OCI-LY7 (cell line): ENCODE results near the gene ATF6B. TPM values are rescaled to one million over a fixed set of nuclear protein-coding genes. Genes with fewer than 3 reads are reported as not detected.
A peak's percentile ranks its signal among the peaks of the same experiment; 100 is the strongest.

Source experiments
- BruUV-seq: library from RNA; stranded (reverse); fragments of 400-500 nt; replicated peaks from 2 replicates; lab custom pipeline; 2021; lab: Mats Ljungman, UMichigan
- CTCF ChIA-PET: fragments of 300-600 bp; sonication (Branson Sonifier 250); formaldehyde crosslinking; loops from one replicate; lab custom pipeline; 2022; ENCODE audit warnings: antibody characterized with exemption; ENCODE audit not compliant: unreplicated experiment; lab: Charles Lee
- POLR2A ChIA-PET: fragments of 300-600 bp; sonication (Branson Sonifier 250); formaldehyde crosslinking; loops from one replicate; lab custom pipeline; 2022; ENCODE audit warnings: antibody characterized with exemption; lab: Charles Lee
- DNase-seq: peaks from one replicate; pipeline ENCODE4 v3.0.0-alpha.2; 2015; ENCODE audit warnings: low spot score
- H2AFZ ChIP-seq: fragments of 200-600 bp; sonication (generic), shearing (Covaris generic); 2 replicates; pipeline ENCODE4 v1.6.1; 2014; ENCODE audit warnings: mild to moderate bottlenecking, antibody characterized with exemption, low read length, moderate library complexity
- H3K27ac ChIP-seq: fragments of 200-600 bp; sonication (generic); 2 replicates; pipeline ENCODE4 v1.5.1; 2014; ENCODE audit warnings: mixed run types, low read depth, mild to moderate bottlenecking, moderate library complexity, low read length, inconsistent platforms; ENCODE audit not compliant: poor library complexity, severe bottlenecking
- H3K36me3 ChIP-seq: fragments of 200-600 bp; sonication (generic); 2 replicates; pipeline ENCODE4 v1.6.1; 2014; ENCODE audit warnings: mild to moderate bottlenecking, antibody characterized with exemption, low read length, moderate library complexity, mixed read lengths; ENCODE audit not compliant: insufficient read depth
- H3K4me1 ChIP-seq: fragments of 200-600 bp; sonication (generic); 2 replicates; pipeline ENCODE4 v1.5.1; 2014; ENCODE audit warnings: mild to moderate bottlenecking, low read length; ENCODE audit not compliant: insufficient read depth, poor library complexity, severe bottlenecking
- H3K4me2 ChIP-seq: fragments of 200-600 bp; sonication (generic); 2 replicates; pipeline ENCODE4 v1.6.1; 2014; ENCODE audit warnings: mild to moderate bottlenecking, low read length
- H3K4me3 ChIP-seq: fragments of 200-600 bp; sonication (generic); 2 replicates; pipeline ENCODE4 v1.5.1; 2014; ENCODE audit warnings: mild to moderate bottlenecking, low read depth, low read length; ENCODE audit not compliant: poor library complexity, severe bottlenecking
- H3K79me2 ChIP-seq: fragments of 200-600 bp; sonication (generic); 2 replicates; pipeline ENCODE4 v1.6.1; 2016; ENCODE audit warnings: low read depth, mild to moderate bottlenecking, low read length, moderate library complexity, mixed read lengths; ENCODE audit not compliant: insufficient read depth
- H3K9me2 ChIP-seq: fragments of 200-600 bp; sonication (generic); 2 replicates; pipeline ENCODE4 v1.6.1; 2016; ENCODE audit warnings: mild to moderate bottlenecking, low read length, mixed read lengths; ENCODE audit not compliant: insufficient read depth
- H3K9me3 ChIP-seq: fragments of 200-600 bp; sonication (generic); 2 replicates; pipeline ENCODE4 v1.6.1; 2014; ENCODE audit warnings: mild to moderate bottlenecking, mixed run types, low read length, mixed read lengths
- H4K20me1 ChIP-seq: fragments of 200-600 bp; sonication (generic); 2 replicates; pipeline ENCODE4 v1.6.1; 2014; ENCODE audit warnings: mild to moderate bottlenecking, antibody characterized with exemption, low read length, moderate library complexity, mixed read lengths; ENCODE audit not compliant: insufficient read depth
- EZH2phosphoT487 ChIP-seq: fragments of 200-600 bp; sonication (generic); IDR thresholded peaks from 2 replicates; pipeline ENCODE4 v1.6.1; 2018; ENCODE audit warnings: low read depth, borderline replicate concordance, mild to moderate bottlenecking, mixed run types, antibody characterized with exemption, low read length, moderate library complexity, mixed read lengths
- intact Hi-C: fragments of 100-400 bp; cut with micrococcal nuclease; formaldehyde crosslinking; loops from one replicate; pipeline ENCODE4 v1.10.0; 2022; ENCODE audit not compliant: unreplicated experiment
- total RNA-seq, 2 experiments: library from RNA; depleted of rRNA in 1 of 2; stranded (reverse); fragments of >200 nt in 1 of 2; shearing (Covaris generic) in 1 of 2; gene quantifications; 2 replicates each; pipeline ENCODE4 v1.2.3, GENCODE V29; 2014 to 2022
- TF ChIP-seq, protein P1 (sequence below): fragments of 200-600 bp; sonication (generic); conservative IDR thresholded peaks from 2 replicates; pipeline ENCODE4 v1.5.1; 2014; ENCODE audit warnings: mild to moderate bottlenecking, antibody characterized with exemption, low read length, moderate library complexity, mixed read lengths

The ATF6B gene
- total RNA-seq, 2 experiments from 2014 or later = 57.7 to 122 TPM

DNA sequence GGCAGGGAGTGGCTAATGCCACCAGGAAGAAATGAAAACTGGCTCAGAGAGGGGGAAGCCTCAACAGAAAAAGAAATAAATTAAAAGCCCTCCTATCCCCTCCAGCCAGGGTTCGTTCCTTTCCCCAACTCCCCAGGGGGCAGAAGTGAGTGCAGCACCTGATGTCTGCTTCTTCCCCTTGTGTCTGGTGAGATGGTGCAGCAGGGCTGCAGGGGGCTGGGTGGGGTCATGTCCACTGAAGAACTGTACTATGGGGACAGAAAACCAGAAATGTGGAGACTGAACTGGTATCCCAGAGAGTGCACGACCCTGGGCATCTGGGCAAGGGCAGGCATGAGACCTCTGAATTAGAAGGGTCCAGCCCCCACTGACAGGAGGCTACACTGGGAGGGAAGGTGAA lies 40.3 kb upstream of the ATF6B start:
- no peak for TF ChIP-seq EZH2phosphoT487
- TF ChIP-seq, protein P1, sequence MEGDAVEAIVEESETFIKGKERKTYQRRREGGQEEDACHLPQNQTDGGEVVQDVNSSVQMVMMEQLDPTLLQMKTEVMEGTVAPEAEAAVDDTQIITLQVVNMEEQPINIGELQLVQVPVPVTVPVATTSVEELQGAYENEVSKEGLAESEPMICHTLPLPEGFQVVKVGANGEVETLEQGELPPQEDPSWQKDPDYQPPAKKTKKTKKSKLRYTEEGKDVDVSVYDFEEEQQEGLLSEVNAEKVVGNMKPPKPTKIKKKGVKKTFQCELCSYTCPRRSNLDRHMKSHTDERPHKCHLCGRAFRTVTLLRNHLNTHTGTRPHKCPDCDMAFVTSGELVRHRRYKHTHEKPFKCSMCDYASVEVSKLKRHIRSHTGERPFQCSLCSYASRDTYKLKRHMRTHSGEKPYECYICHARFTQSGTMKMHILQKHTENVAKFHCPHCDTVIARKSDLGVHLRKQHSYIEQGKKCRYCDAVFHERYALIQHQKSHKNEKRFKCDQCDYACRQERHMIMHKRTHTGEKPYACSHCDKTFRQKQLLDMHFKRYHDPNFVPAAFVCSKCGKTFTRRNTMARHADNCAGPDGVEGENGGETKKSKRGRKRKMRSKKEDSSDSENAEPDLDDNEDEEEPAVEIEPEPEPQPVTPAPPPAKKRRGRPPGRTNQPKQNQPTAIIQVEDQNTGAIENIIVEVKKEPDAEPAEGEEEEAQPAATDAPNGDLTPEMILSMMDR = peak; percentile 33; the same call in 1 of the 2 replicates
- CTCF ChIA-PET = no interaction called here
- Histone ChIP-seq H4K20me1 (no peaks in the 10 kb centered on the region), H3K79me2 (no peaks in the 10 kb centered on the region), H3K27ac (peak overlapping the region; percentile 28), H3K36me3 (peaks cover 45% of the 10 kb centered on the region), H3K4me3 (no peak overlapping the region), H3K4me2 (peak overlapping the region; percentile 18; the same call in 1 of the 2 replicates), H3K4me1 (peaks cover 17% of the 10 kb centered on the region), H3K9me2 (no peaks in the 10 kb centered on the region), H2AFZ (no peak overlapping the region), H3K9me3 (no peaks in the 10 kb centered on the region)
- intact Hi-C loops = no loop called here
- peak; percentile 38 for DNase-seq
- POLR2A ChIA-PET = no interaction called here
- TSS peak; percentile 78 for BruUV-seq

DNA sequence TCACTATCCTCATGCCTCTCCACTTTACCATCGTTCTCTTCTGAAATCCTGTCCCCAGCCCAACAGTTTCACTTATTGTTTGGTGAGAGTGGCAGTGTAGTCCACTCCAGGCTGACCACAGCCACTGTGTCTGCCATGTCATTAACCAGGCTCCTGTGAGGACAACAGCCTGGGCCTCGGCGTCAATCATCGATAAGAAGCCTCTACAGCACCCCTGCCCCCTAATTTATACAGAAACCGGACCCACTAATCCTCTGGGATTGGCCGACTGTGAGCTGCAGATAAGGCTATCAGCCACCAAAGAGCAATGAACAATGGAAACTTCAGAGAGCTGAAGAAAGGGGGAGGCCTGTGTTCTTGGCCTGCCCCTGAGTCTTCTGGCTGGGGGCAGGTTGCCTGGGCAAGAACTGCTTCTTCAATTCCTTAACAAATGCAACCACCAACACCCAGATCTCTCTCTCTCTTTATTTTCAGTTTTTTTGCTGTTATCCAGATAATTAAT lies 39.8 kb upstream of the ATF6B start:
- POLR2A ChIA-PET = no interaction called here
- no peaks in the 10 kb centered on the region for H3K9me2 ChIP-seq
- no peak overlapping the region for H2AFZ ChIP-seq
- DNase-seq = no peak
- peak overlapping the region; percentile 18; the same call in 1 of the 2 replicates for H3K4me2 ChIP-seq
- H3K9me3 ChIP-seq = no peaks in the 10 kb centered on the region
- H3K4me1 ChIP-seq = peaks cover 11% of the 10 kb centered on the region
- peaks cover 51% of the 10 kb centered on the region for H3K36me3 ChIP-seq
- no peaks in the 10 kb centered on the region for H3K79me2 ChIP-seq
- no peak for TF ChIP-seq EZH2phosphoT487
- TF ChIP-seq, protein P1 = no peak
- intact Hi-C loops = no loop called here
- CTCF ChIA-PET = no interaction called here
- no peaks in the 10 kb centered on the region for H4K20me1 ChIP-seq
- BruUV-seq = TSS peak; percentile 67
- no peak overlapping the region for H3K4me3 ChIP-seq
- H3K27ac ChIP-seq = peak overlapping the region; percentile 28

DNA sequence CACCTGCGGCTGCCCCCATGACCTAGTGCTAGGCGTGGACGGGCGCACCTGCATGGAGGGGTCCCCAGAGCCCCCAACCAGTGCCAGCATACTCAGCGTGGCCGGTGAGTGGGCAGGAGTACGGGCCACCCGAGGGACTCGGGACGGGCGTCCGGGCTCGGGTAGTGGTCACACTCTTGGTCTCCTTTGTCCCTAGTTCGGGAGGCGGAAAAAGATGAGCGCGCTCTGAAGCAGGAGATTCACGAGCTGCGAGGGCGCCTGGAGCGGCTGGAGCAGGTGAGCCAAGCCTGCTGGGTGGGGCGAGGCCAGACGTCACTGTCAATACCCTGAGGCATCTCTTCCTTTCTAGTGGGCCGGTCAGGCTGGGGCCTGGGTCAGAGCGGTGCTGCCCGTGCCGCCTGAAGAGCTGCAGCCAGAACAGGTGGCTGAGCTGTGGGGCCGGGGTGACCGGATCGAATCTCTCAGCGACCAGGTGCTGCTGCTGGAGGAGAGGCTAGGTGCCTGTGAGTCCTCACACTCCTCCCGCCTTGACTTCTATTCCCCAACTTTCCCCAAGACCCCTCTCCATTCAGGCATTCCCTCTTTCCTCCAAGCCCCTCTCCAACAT lies 39.2 kb upstream of the ATF6B start:
- Histone ChIP-seq H4K20me1 (no peaks in the 10 kb centered on the region), H2AFZ (no peak overlapping the region), H3K9me3 (no peaks in the 10 kb centered on the region), H3K9me2 (no peaks in the 10 kb centered on the region), H3K27ac (no peak overlapping the region), H3K4me3 (no peak overlapping the region), H3K79me2 (no peaks in the 10 kb centered on the region), H3K36me3 (peaks cover 56% of the 10 kb centered on the region), H3K4me1 (peaks cover 10% of the 10 kb centered on the region), H3K4me2 (no peak overlapping the region)
- no TSS peak for BruUV-seq
- no peak for TF ChIP-seq EZH2phosphoT487
- TF ChIP-seq, protein P1 = no peak
- CTCF ChIA-PET = no interaction called here
- intact Hi-C loops = no loop called here
- POLR2A ChIA-PET = no interaction called here
- no peak for DNase-seq
